HepG2 (cell line): ENCODE measurements around the gene NNMT. TPM values are rescaled to one million over a fixed set of nuclear protein-coding genes. Genes with fewer than 3 reads are reported as not detected.

ENCODE experiments used
- ATAC-seq: fragments of 200-7000 bp; cut with Tn5 transposase; 3 replicates; pipeline ENCODE4 v1.9.1; 2020; ENCODE audit warnings: mild to moderate bottlenecking, moderate library complexity
- BruUV-seq: library from RNA; stranded (reverse); fragments of 400-500 nt; replicated peaks from 2 replicates; lab custom pipeline; 2021; lab: Mats Ljungman, UMichigan
- CTCF ChIA-PET: fragments of 300-600 bp; formaldehyde crosslinking; extraction: SDS; loops from one replicate; lab custom pipeline; 2021; ENCODE audit warnings: low total read pairs, inconsistent platforms, low intra/inter-chr PET ratio; lab: Yijun Ruan, JAX
- POLR2A ChIA-PET: fragments of 350-600 bp; sonication (Branson Sonifier 250); formaldehyde crosslinking; loops from one replicate; lab custom pipeline; 2020; ENCODE audit warnings: antibody characterized with exemption, inconsistent platforms; lab: Yijun Ruan, JAX
- DNase-seq: peaks from one replicate; pipeline ENCODE4 v3.0.0-alpha.2; 2015; ENCODE audit warnings: low spot score
- FAIRE-seq: peaks from 3 replicates; lab custom pipeline; 2011; peaks lifted over from hg19 to GRCh38; lab: Jason Lieb, UNC
- H2AFZ ChIP-seq: one replicate; pipeline ENCODE4 v1.6.1; 2011; ENCODE audit warnings: low read length, inconsistent platforms
- H3K27ac ChIP-seq: fragments of 300-600 bp; 3 replicates; pipeline ENCODE4 v1.8.0; 2011; ENCODE audit warnings: mixed run types, mild to moderate bottlenecking, mixed read lengths, low read length, inconsistent platforms; ENCODE audit not compliant: insufficient read depth; ENCODE audit errors: extremely low read length
- H3K27me3 ChIP-seq, 2 experiments: fragments of 200-600 bp in 1 of 2; 2 replicates in 1 of 2; 3 replicates in 1 of 2; pipeline versions ENCODE4 v1.6.0 to v1.8.0; 2011; ENCODE audit warnings: low read length in 2 of 2, mild to moderate bottlenecking in 2 of 2, moderate library complexity in 2 of 2, inconsistent platforms in 1 of 2; ENCODE audit not compliant: insufficient read depth in 2 of 2, control insufficient read depth in 1 of 2
- H3K36me3 ChIP-seq, 2 experiments: fragments of 200-600 bp in 1 of 2; replicated peaks in 1 of 2; 2 replicates in 1 of 2; 3 replicates in 1 of 2; pipeline versions ENCODE4 v1.5.1 to v1.8.0; 2011; ENCODE audit warnings: low read length in 2 of 2, inconsistent platforms in 1 of 2; ENCODE audit not compliant: insufficient read depth in 2 of 2, control insufficient read depth in 1 of 2
- H3K4me1 ChIP-seq: 2 replicates; pipeline ENCODE4 v1.5.1; 2012; ENCODE audit warnings: low read length, inconsistent platforms; ENCODE audit not compliant: insufficient read depth
- H3K4me2 ChIP-seq: 2 replicates; pipeline ENCODE4 v1.6.0; 2011; ENCODE audit warnings: low read depth, low read length, inconsistent platforms
- H3K4me3 ChIP-seq, 3 experiments: fragments of 200-600 bp in 1 of 3; sonication (generic), shearing (Covaris generic) in 1 of 3; replicated peaks in 1 of 3; 2 replicates each; pipeline ENCODE4 v1.5.1; 2011 to 2016; ENCODE audit warnings: low read length in 3 of 3, inconsistent platforms in 2 of 3, low read depth in 2 of 3, mild to moderate bottlenecking in 2 of 3, control low read depth in 1 of 3, mixed read lengths in 1 of 3; ENCODE audit not compliant: insufficient read depth in 1 of 3
- H3K79me2 ChIP-seq: one replicate; pipeline ENCODE4 v1.6.1; 2011; ENCODE audit warnings: low read length, inconsistent platforms; ENCODE audit not compliant: insufficient read depth
- H3K9ac ChIP-seq: 2 replicates; pipeline ENCODE4 v1.6.0; 2011; ENCODE audit warnings: mild to moderate bottlenecking, low read depth, low read length, inconsistent platforms; ENCODE audit not compliant: insufficient read depth
- H3K9me3 ChIP-seq: 2 replicates; pipeline ENCODE4 v1.5.1; 2012; ENCODE audit warnings: mild to moderate bottlenecking, low read length
- H4K20me1 ChIP-seq: 2 replicates; pipeline ENCODE4 v1.6.0; 2011; ENCODE audit warnings: inconsistent platforms, mild to moderate bottlenecking, low read length, moderate library complexity; ENCODE audit not compliant: insufficient read depth
- AGO1 ChIP-seq: fragments of 200-400 bp; formaldehyde crosslinking; IDR thresholded peaks from 2 replicates; pipeline ENCODE4 v1.6.1; 2017; ENCODE audit warnings: mild to moderate bottlenecking, low read depth, low read length, moderate library complexity; ENCODE audit not compliant: poor library complexity, severe bottlenecking
- CENPT ChIP-seq: sonication (generic); formaldehyde crosslinking; IDR thresholded peaks from 2 replicates; pipeline ENCODE4 v1.8.0; 2022; ENCODE audit warnings: low read depth, mild to moderate bottlenecking, moderate library complexity, missing genetic modification reagents
- RBM22 ChIP-seq: fragments of 200-400 bp; formaldehyde crosslinking; optimal IDR thresholded peaks from 2 replicates; pipeline ENCODE3; 2017; ENCODE audit warnings: mild to moderate bottlenecking, low read length, moderate library complexity
- ZBTB38 ChIP-seq: sonication (generic); formaldehyde crosslinking; IDR thresholded peaks from 2 replicates; pipeline ENCODE4 v1.5.1; 2020; ENCODE audit warnings: mild to moderate bottlenecking, missing genetic modification reagents
- ZNF816 ChIP-seq: sonication (generic); formaldehyde crosslinking; IDR thresholded peaks from 2 replicates; pipeline ENCODE4 v1.8.0; 2022; ENCODE audit warnings: missing genetic modification reagents, mild to moderate bottlenecking, borderline replicate concordance
- WGBS: methylation state at CpG from one replicate; pipeline ENCODE4 v1.1.6; 2017; ENCODE audit warnings: low lambda C conversion rate; 5-methylcytosine and 5-hydroxymethylcytosine counted together
- in situ Hi-C: cut with HindIII; loops from 2 replicates; pipeline ENCODE4 v1.10.0; 2017; ENCODE audit warnings: low pct_unique_long_range_greater_than_20kb; ENCODE audit not compliant: extremely low pct_ligation_motif_present
- intact Hi-C: fragments of 100-400 bp; cut with micrococcal nuclease; formaldehyde crosslinking; loops from one replicate; pipeline ENCODE4 v1.10.0; 2022; ENCODE audit not compliant: unreplicated experiment
- polyA plus RNA-seq, 8 experiments: library from polyadenylated mRNA; depleted of rRNA in 3 of 8; stranded (reverse) in 7 of 8; unstranded in 1 of 8; fragments of >200 nt; fragmentation: Illumina TruSeq in 4 of 8; extraction: Trizol in 4 of 8; gene quantifications; 2 replicates each; pipeline versions ENCODE4 v1.2.1 to v1.2.3, GENCODE V29; 2011 to 2016; ENCODE audit warnings: low read depth in 4 of 8, missing spikeins in 1 of 8, mixed read lengths in 1 of 8; ENCODE audit not compliant: insufficient read depth in 1 of 8
- total RNA-seq, 5 experiments: library from RNA; depleted of rRNA; stranded (reverse); fragments of >200 nt; fragmentation: Illumina TruSeq; extraction: Trizol; gene quantifications; 2 replicates each; pipeline ENCODE4 v1.2.3, GENCODE V29; 2016; ENCODE audit warnings: low read depth in 1 of 5
- TF ChIP-seq, protein P1 (sequence below): IDR thresholded peaks from 2 replicates; pipeline ENCODE4 v1.6.1; 2016; ENCODE audit warnings: mild to moderate bottlenecking, missing biosample characterization, missing genetic modification reagents
- TF ChIP-seq, protein P2 (sequence below): sonication (generic); formaldehyde crosslinking; IDR thresholded peaks from 2 replicates; pipeline ENCODE4 v1.9.0; 2021; ENCODE audit warnings: missing genetic modification reagents, mild to moderate bottlenecking, borderline replicate concordance
- TF ChIP-seq, protein P3 (sequence below): sonication (generic); formaldehyde crosslinking; IDR thresholded peaks from 2 replicates; pipeline ENCODE4 v1.5.0; 2020; ENCODE audit warnings: missing genetic modification reagents, mild to moderate bottlenecking, borderline replicate concordance

The NNMT gene
- total and polyA plus RNA-seq, 2 of the 13 experiments (the other 11 are each of a cell fraction or from before 2014, with no cell fraction given), result 0.13 TPM; not detected in 1

DNA sequence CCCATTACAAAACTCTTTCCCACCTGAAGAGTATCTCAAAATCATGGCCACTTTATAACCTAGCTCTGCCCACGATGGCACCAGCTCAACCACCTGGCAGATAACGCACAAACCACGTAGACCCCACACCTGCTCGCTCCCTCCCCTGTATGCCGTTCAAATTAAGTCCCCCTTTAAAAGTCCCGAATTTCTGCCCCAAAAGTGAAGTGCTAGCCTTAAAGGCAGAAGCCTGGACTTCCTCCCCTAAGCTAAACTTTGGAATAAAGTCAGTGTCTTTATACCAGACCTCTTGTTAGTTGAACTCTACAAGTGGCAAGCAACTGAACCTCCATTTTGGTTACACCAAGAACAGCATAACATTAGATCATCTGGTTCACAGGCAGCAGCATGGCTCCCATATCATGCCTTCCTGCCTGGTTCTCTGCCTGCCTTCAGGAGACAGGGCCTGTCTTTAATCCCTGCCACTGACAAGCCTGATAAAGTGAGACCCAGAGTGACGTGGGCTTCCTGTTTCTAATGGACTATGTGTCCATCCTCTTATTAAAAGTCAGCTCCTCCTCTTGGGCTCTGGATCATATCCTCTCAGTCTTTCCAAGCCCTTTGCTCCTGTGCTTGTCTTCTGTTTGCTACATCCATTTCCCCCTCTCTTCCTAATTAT, 32.6 kb upstream of the NNMT start:
- POLR2A ChIA-PET, result no interaction called here
- no peaks in the 10 kb centered on the region for H4K20me1 ChIP-seq
- TF ChIP-seq, protein P1, sequence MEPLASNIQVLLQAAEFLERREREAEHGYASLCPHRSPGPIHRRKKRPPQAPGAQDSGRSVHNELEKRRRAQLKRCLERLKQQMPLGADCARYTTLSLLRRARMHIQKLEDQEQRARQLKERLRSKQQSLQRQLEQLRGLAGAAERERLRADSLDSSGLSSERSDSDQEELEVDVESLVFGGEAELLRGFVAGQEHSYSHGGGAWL, result no peak
- no peak for TF ChIP-seq RBM22
- TF ChIP-seq, protein P2, sequence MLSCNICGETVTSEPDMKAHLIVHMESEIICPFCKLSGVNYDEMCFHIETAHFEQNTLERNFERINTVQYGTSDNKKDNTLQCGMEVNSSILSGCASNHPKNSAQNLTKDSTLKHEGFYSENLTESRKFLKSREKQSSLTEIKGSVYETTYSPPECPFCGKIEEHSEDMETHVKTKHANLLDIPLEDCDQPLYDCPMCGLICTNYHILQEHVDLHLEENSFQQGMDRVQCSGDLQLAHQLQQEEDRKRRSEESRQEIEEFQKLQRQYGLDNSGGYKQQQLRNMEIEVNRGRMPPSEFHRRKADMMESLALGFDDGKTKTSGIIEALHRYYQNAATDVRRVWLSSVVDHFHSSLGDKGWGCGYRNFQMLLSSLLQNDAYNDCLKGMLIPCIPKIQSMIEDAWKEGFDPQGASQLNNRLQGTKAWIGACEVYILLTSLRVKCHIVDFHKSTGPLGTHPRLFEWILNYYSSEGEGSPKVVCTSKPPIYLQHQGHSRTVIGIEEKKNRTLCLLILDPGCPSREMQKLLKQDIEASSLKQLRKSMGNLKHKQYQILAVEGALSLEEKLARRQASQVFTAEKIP (CRISPR knock-in tag), result no peak
- TF ChIP-seq, all 625 proteins: peak for 0
- Histone ChIP-seq H3K9ac (no peak overlapping the region), H3K27ac (no peak overlapping the region), H3K36me3 (no peaks in the 10 kb centered on the region), H3K4me3 (no peak overlapping the region), H2AFZ (no peak overlapping the region), H3K4me1 (peaks cover under 1% of the 10 kb centered on the region; the same call in 1 of the 2 replicates), H3K79me2 (no peaks in the 10 kb centered on the region), H3K9me3 (no peaks in the 10 kb centered on the region), H3K4me2 (no peak overlapping the region), H3K27me3 (peaks cover 4 to 14% of the 10 kb centered on the region in 2 experiments; a peak in 3 of 5 replicates)
- DNase-seq, result no peak
- WGBS, result 21% methylated on average over 7 of the region's 7 CpGs
- BruUV-seq, result no TSS peak
- ATAC-seq, result no peak
- no peak for FAIRE-seq
- intact Hi-C loops, result loop anchor here (10.0 kb wide), 1 partner anchor 79 kb away; no protein-coding TSS in a partner anchor
- CTCF ChIA-PET, result interaction anchor here (1.6 to 4.1 kb wide), 3 partner anchors 227 to 367 kb away, joined by 7 to 46 read pairs (median 34); no protein-coding TSS in a partner anchor
- in situ Hi-C loops, result loop anchor here (5.0 to 25.0 kb wide), 4 partner anchors 226 to 451 kb away; no protein-coding TSS in a partner anchor

DNA sequence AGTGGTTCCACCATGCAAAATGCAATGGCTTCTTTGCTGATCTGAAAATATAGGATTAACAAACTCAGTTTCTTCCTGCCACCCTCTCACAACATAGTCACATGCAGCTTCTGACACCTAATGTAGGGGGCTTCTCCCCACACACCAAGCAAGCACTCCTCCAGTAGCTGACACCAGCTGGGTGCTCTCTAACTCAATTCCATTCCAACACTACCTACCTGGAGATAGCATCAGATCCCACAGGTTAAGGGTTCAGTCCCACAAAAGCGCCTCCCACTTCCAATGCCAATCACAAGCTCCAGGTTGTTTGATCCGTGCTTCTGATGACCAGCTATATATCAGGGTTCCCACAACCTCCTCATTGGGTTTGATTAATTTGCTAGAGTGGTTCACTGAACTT, 31.8 kb upstream of the NNMT start:
- no peaks in the 10 kb centered on the region for H3K4me1 ChIP-seq
- DNase-seq (no peak), FAIRE-seq (no peak), ATAC-seq (no peak)
- in situ Hi-C loops (loop anchor here (5.0 to 25.0 kb wide), 4 partner anchors 227 to 452 kb away; no protein-coding TSS in a partner anchor), intact Hi-C loops (loop anchor here (10.0 kb wide), 1 partner anchor 80 kb away; no protein-coding TSS in a partner anchor)
- BruUV-seq, result no TSS peak
- no peaks in the 10 kb centered on the region for H3K36me3 ChIP-seq
- no peaks in the 10 kb centered on the region for H4K20me1 ChIP-seq
- POLR2A ChIA-PET, result no interaction called here
- CTCF ChIA-PET, result no interaction called here
- TF ChIP-seq, protein P3, sequence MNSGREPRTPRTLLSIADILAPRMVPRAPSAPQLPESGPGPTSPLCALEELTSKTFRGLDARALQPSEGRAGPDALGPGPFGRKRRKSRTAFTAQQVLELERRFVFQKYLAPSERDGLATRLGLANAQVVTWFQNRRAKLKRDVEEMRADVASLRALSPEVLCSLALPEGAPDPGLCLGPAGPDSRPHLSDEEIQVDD, result no peak
- TF ChIP-seq AGO1, result no peak
- TF ChIP-seq CENPT (CRISPR knock-in tag), result no peak
- TF ChIP-seq ZNF816 (CRISPR knock-in tag), result no peak
- no peak for TF ChIP-seq ZBTB38 (CRISPR knock-in tag)
- H3K9ac ChIP-seq, result no peak overlapping the region
- H3K9me3 ChIP-seq, result no peaks in the 10 kb centered on the region
- H3K27me3 ChIP-seq, result peaks cover 4 to 10% of the 10 kb centered on the region in 2 experiments; a peak in 2 of 5 replicates
- no peak overlapping the region for H3K27ac ChIP-seq
- H2AFZ ChIP-seq, result no peak overlapping the region
- H3K4me2 ChIP-seq, result no peak overlapping the region
- no peaks in the 10 kb centered on the region for H3K79me2 ChIP-seq
- WGBS, result 6% methylated on average over 2 of the region's 2 CpGs
- no peak overlapping the region for H3K4me3 ChIP-seq
